Osteoblast (primary cell): Measurements from ENCODE around the gene HYDIN. TPM values are rescaled to one million over a fixed set of nuclear protein-coding genes. Genes with fewer than 3 reads are reported as not detected.
"Not testable (repeated sequence)": the region's sequence is repeated elsewhere in the genome, so short reads cannot be mapped to it uniquely, and the experiment has no call there.

ENCODE experiments used
- DNase-seq: peaks from one replicate; pipeline ENCODE4 v3.0.0; 2011; ENCODE audit warnings: low spot score, mixed read lengths; ENCODE audit not compliant: insufficient read length; ENCODE audit errors: missing footprints
- H2AFZ ChIP-seq: 2 replicates; pipeline ENCODE4 v1.6.0; 2011; ENCODE audit warnings: mild to moderate bottlenecking, low read length
- H3K27ac ChIP-seq: 2 replicates; pipeline ENCODE4 v1.5.1; 2011; ENCODE audit warnings: mild to moderate bottlenecking, low read depth, low read length, moderate library complexity
- H3K27me3 ChIP-seq: 2 replicates; pipeline ENCODE4 v1.6.0; 2012; ENCODE audit warnings: mild to moderate bottlenecking, control low read depth, inconsistent platforms, low read length, moderate library complexity; ENCODE audit not compliant: insufficient read depth
- H3K36me3 ChIP-seq: 2 replicates; pipeline ENCODE4 v1.5.1; 2011; ENCODE audit warnings: mild to moderate bottlenecking, low read length, control low read depth, moderate library complexity; ENCODE audit not compliant: insufficient read depth
- H3K4me1 ChIP-seq: 2 replicates; pipeline ENCODE4 v1.5.1; 2011; ENCODE audit warnings: mild to moderate bottlenecking, low read length, control low read depth, moderate library complexity; ENCODE audit not compliant: insufficient read depth
- H3K4me2 ChIP-seq: 2 replicates; pipeline ENCODE4 v1.6.0; 2011; ENCODE audit warnings: mild to moderate bottlenecking, low read length; ENCODE audit not compliant: insufficient read depth
- H3K4me3 ChIP-seq: fragments of 200-600 bp; sonication (generic); 3 replicates; pipeline ENCODE4 v1.5.1; 2012; ENCODE audit warnings: mild to moderate bottlenecking, low read length, inconsistent platforms; ENCODE audit not compliant: insufficient read depth
- H3K79me2 ChIP-seq: 2 replicates; pipeline ENCODE4 v1.6.0; 2012; ENCODE audit warnings: mild to moderate bottlenecking, low read length, control low read depth, inconsistent platforms; ENCODE audit not compliant: insufficient read depth
- H3K9me3 ChIP-seq: 2 replicates; pipeline ENCODE4 v1.5.1; 2011; ENCODE audit warnings: low read depth, low read length, control low read depth
- H4K20me1 ChIP-seq: 2 replicates; pipeline ENCODE4 v1.6.0; 2012; ENCODE audit warnings: mild to moderate bottlenecking, low read length, control low read depth; ENCODE audit not compliant: insufficient read depth
- total RNA-seq: library from RNA; depleted of rRNA; stranded (reverse); fragments of >200 nt; gene quantifications from 2 replicates; pipeline ENCODE4 v1.2.3, GENCODE V29; 2012

Gene HYDIN
- total RNA-seq, 1 donor: 2.9 TPM

DNA sequence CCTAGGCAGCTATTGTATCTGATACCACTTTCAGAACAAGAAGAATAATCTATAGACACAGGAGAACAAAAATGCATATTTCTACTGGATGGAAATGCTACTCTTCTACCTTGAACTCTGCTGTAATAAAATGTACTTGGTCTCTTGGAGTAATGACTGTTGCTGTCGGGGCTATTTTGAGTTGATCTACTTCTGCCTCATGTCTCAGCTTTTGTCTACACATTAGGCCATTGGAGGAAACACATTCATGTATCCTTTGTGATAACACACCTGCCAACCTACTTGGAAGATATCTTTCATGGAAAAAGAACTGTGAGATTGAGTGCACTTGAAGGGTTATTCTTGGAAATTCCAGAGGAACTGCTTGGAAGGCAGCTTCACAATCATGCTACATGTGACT lies 159.9 kb downstream of the HYDIN start:
- H3K4me2 ChIP-seq, DNase-seq, H3K27ac ChIP-seq, H2AFZ ChIP-seq, H4K20me1 ChIP-seq, H3K27me3 ChIP-seq, H3K4me3 ChIP-seq, H3K9me3 ChIP-seq, H3K4me1 ChIP-seq, H3K36me3 ChIP-seq, H3K79me2 ChIP-seq: not testable (repeated sequence)

DNA sequence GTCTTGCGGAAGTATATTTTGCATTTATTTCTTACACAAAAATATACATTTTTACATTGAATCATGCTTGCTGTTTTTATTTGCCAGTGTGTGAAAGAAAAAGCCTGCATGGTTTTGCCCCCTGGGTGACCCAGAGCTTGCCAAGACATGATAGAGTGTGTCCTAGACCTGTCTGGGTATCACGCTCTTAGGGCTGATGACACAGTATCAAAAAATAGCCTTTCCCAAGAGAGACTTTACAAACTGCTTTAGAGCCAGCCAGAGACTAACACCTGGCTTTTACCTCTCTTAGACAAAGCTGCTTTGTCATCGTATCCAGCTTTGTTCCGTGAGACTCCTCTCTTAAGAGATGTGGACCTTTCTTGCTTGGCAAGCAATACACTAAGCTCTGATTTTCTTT lies 160.7 kb downstream of the HYDIN start:
- not testable (repeated sequence) for H3K36me3 ChIP-seq, H3K4me1 ChIP-seq, H3K27me3 ChIP-seq, DNase-seq, H3K79me2 ChIP-seq, H2AFZ ChIP-seq, H3K27ac ChIP-seq, H3K9me3 ChIP-seq, H3K4me2 ChIP-seq, H3K4me3 ChIP-seq, H4K20me1 ChIP-seq

GRCh38 chr16:71053897-71054609 lies 176.5 kb downstream of the HYDIN start:
- not testable (repeated sequence) for H3K4me1 ChIP-seq, DNase-seq

DNA sequence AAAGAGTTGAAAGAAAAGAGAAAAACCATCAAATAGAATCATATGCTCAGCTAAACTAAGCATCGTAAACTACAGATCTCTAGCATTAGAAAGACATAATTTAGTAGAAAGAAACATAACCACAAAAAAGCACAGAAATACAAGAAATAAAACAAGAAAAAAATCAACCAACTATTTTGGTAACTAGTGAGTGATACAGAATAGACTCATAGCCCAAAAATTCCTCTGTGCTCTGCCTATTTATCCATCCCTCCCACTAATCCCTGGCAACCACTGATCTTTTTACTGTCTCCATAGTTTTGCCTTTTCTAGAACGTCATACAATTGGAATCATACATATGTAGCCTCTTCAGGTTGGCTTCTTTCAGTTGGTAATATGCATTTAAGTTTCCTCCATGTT lies 180.2 kb downstream of the HYDIN start:
- not testable (repeated sequence) for H3K4me2 ChIP-seq, H3K27ac ChIP-seq, DNase-seq, H3K79me2 ChIP-seq, H3K27me3 ChIP-seq, H3K36me3 ChIP-seq, H4K20me1 ChIP-seq, H2AFZ ChIP-seq, H3K9me3 ChIP-seq, H3K4me3 ChIP-seq, H3K4me1 ChIP-seq

More at GRCh38 chr16:71053897-71054609, 176.5 kb downstream of the HYDIN start:
- H2AFZ ChIP-seq, H4K20me1 ChIP-seq, H3K4me2 ChIP-seq, H3K27me3 ChIP-seq, H3K36me3 ChIP-seq, H3K9me3 ChIP-seq, H3K27ac ChIP-seq, H3K79me2 ChIP-seq, H3K4me3 ChIP-seq: not testable (repeated sequence)

DNA sequence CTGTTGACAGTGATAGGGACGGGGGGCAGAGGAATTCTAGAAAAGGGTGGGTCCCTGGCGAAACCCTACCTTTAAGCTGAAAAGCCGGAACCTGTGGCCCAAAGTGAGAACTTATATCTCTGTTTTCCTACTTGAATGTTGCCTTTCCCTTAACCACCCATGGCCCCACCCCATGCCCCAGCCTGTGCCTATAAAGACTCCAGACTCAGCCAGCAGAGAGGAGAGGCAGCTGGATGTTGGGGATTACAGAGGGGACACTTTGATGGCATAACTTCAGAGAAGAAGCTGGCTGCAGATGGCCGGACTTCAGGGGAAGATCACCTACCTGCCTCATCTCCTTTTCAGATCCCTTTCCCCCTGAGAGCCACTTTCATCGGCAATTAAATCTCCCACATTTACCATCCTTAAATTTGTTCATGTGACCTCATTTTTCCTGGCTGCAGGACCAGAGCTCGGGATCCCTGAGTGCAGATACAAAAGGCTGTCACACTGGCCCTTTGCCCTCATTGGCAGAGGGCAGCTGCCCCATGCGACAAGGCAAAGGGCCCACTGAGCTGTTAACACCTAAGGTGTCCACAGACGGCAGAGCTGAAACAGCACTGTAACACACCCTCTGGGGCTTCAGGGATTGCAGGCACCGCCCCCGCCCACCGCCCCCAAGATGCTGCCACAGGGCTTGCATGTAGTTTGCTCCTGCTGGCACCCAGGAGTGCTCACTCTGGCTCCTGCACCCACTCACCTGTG lies 191.0 kb downstream of the HYDIN start:
- H3K27me3 ChIP-seq, H3K27ac ChIP-seq, H3K79me2 ChIP-seq, H3K4me2 ChIP-seq, H3K36me3 ChIP-seq, H2AFZ ChIP-seq, H3K4me1 ChIP-seq, DNase-seq, H4K20me1 ChIP-seq, H3K4me3 ChIP-seq, H3K9me3 ChIP-seq: not testable (repeated sequence)

DNA sequence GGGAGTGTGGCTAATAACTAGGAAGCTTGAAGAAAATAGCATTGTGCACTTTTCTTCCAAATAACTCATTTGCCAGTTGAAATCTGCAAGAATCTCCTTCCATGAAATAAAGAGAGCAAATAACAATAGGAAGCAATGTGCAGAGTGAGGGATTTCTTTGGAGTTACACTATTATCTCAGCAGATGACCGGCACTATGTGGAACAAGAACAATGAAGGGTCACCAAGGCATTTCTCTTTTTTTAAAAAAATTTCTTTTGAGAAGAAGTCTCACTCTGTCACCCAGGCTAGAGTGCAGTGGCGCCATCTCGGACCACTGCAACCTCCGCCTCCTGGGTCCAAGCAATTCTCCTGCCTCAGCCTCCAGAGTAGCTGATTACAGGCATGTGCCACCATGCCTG lies 192.1 kb downstream of the HYDIN start:
- DNase-seq, H3K4me2 ChIP-seq, H3K4me1 ChIP-seq, H3K79me2 ChIP-seq, H3K4me3 ChIP-seq, H3K27ac ChIP-seq, H2AFZ ChIP-seq, H3K27me3 ChIP-seq, H3K9me3 ChIP-seq, H3K36me3 ChIP-seq, H4K20me1 ChIP-seq: not testable (repeated sequence)

DNA sequence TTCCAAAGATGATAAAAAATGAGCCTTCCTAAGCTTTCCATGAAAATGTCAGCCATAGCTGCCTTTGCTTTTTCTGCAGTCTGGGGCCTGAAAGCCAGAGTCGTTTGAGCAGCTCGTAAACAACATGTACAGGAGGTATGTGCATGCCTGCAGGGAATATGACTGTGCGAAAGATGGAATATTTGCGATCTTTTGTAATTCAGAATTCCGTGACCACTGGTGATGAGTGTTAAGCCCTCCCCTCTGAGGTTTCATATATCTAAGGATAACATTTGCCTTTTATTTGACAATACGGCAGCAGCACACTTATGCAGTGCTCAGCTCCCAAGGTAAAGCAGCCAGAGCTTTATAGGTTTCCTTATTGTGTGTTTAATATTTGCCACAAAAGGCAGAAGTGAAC lies 192.5 kb downstream of the HYDIN start:
- H3K4me1 ChIP-seq, H3K9me3 ChIP-seq, H2AFZ ChIP-seq, H3K27me3 ChIP-seq, H3K4me3 ChIP-seq, H3K79me2 ChIP-seq, DNase-seq, H3K36me3 ChIP-seq, H3K27ac ChIP-seq, H4K20me1 ChIP-seq, H3K4me2 ChIP-seq: not testable (repeated sequence)

- H3K4me1 ChIP-seq, H3K4me3 ChIP-seq, H3K79me2 ChIP-seq, H2AFZ ChIP-seq, H3K36me3 ChIP-seq, H3K9me3 ChIP-seq, H3K4me2 ChIP-seq, H3K27me3 ChIP-seq, DNase-seq, H3K27ac ChIP-seq, H4K20me1 ChIP-seq: not testable (repeated sequence)
These were observed 202.3 kb downstream of the HYDIN start for GRCh38 chr16:71028032-71028727.
